Ascending aorta (tissue), 2 donors: ENCODE results near the gene LRCH4. TPM values are rescaled to one million over a fixed set of nuclear protein-coding genes. Genes with fewer than 3 reads are reported as not detected.

Source experiments
- DNase-seq, 2 donors: peaks; one replicate each; pipeline ENCODE4 v3.0.0-alpha.2; 2019; ENCODE audit warnings: low spot score in 2 of 2
- H3K27ac ChIP-seq, 2 donors: fragments of 200-600 bp; sonication (generic); one replicate each; pipeline ENCODE4 v1.5.1; 2016 to 2017; ENCODE audit warnings: mild to moderate bottlenecking in 1 of 2
- H3K27me3 ChIP-seq: fragments of 200-600 bp; sonication (generic); one replicate; pipeline ENCODE4 v1.5.1; 2017
- H3K36me3 ChIP-seq, 2 donors: fragments of 200-600 bp; sonication (generic); one replicate each; pipeline ENCODE4 v1.5.1; 2016
- H3K4me1 ChIP-seq, 2 donors: fragments of 200-600 bp; sonication (generic); one replicate each; pipeline ENCODE4 v1.5.1; 2016 to 2017; ENCODE audit warnings: mild to moderate bottlenecking in 1 of 2
- H3K4me3 ChIP-seq, 2 donors: fragments of 200-600 bp; sonication (generic); one replicate each; pipeline ENCODE4 v1.5.1; 2016 to 2017; ENCODE audit warnings: mild to moderate bottlenecking in 1 of 2
- H3K9me3 ChIP-seq, 2 donors: fragments of 200-600 bp; sonication (generic); one replicate each; pipeline ENCODE4 v1.5.1; 2016
- CTCF ChIP-seq, 3 experiments: fragments of 200-600 bp in 2 of 3; fragments of 450-650 bp in 1 of 3; sonication (generic) in 2 of 3; IDR thresholded peaks; one replicate each; pipeline ENCODE4 v1.5.1; 2016 to 2019; ENCODE audit warnings: antibody characterized with exemption in 3 of 3, mild to moderate bottlenecking in 1 of 3, moderate library complexity in 1 of 3
- intact Hi-C: fragments of 100-400 bp; cut with DNase I; formaldehyde crosslinking; loops from one replicate; pipeline ENCODE4 v1.15.1; 2023
- total RNA-seq: library from RNA; depleted of rRNA; stranded (reverse); fragments of >200 nt; gene quantifications from one replicate; pipeline ENCODE4 v1.1.0, GENCODE V29; 2016

LRCH4 gene
- total RNA-seq, 1 donor from 2014 or later: 113 TPM

- peaks cover 0 to 22% of the 10 kb centered on the region in 2 donors for H3K4me1 ChIP-seq
- DNase-seq: peak in 1 of 2 donors; percentile 28
Measured at GRCh38 chr7:100583132-100584053, 2.5 kb downstream of the LRCH4 start.

GRCh38 chr7:100582650-100583049 lies 3.3 kb downstream of the LRCH4 start:
- Histone ChIP-seq H3K4me1 (peaks cover 0 to 22% of the 10 kb centered on the region in 2 donors), H3K9me3 (no peaks in the 10 kb centered on the region), H3K36me3 (peaks cover 31 to 50% of the 10 kb centered on the region in 2 donors), H3K27ac (no peak overlapping the region), H3K27me3 (no peaks in the 10 kb centered on the region), H3K4me3 (no peak overlapping the region)
- no peak for TF ChIP-seq CTCF (IDR thresholded peaks at IDR 0.05)
- intact Hi-C loops: no loop called here
- DNase-seq: no peak

More at GRCh38 chr7:100583132-100584053, 2.5 kb downstream of the LRCH4 start:
- Histone ChIP-seq H3K27me3 (no peaks in the 10 kb centered on the region), H3K27ac (peak overlapping the region; percentile 8 to 84), H3K4me3 (peak overlapping the region in 1 of 2 donors; percentile 82), H3K9me3 (no peaks in the 10 kb centered on the region), H3K36me3 (peaks cover 24 to 42% of the 10 kb centered on the region in 2 donors)
- TF ChIP-seq CTCF (IDR thresholded peaks at IDR 0.05): no peak
- intact Hi-C loops: no loop called here

GRCh38 chr7:100582041-100582579 lies 3.8 kb downstream of the LRCH4 start:
- intact Hi-C loops: no loop called here

GRCh38 chr7:100580466-100581283 lies 5.3 kb downstream of the LRCH4 start:
- Histone ChIP-seq H3K4me1 (peaks cover 0 to 19% of the 10 kb centered on the region in 2 donors), H3K36me3 (peaks cover 50 to 69% of the 10 kb centered on the region in 2 donors), H3K27ac (no peak overlapping the region), H3K4me3 (no peak overlapping the region), H3K27me3 (no peaks in the 10 kb centered on the region), H3K9me3 (no peaks in the 10 kb centered on the region)
- no peak for DNase-seq
- no peak for TF ChIP-seq CTCF (IDR thresholded peaks at IDR 0.05)
- intact Hi-C loops: no loop called here

More at GRCh38 chr7:100582041-100582579, 3.8 kb downstream of the LRCH4 start:
- H3K27me3 ChIP-seq: no peaks in the 10 kb centered on the region
- no peak for DNase-seq
- H3K9me3 ChIP-seq: no peaks in the 10 kb centered on the region
- TF ChIP-seq CTCF (IDR thresholded peaks at IDR 0.05): no peak
- H3K36me3 ChIP-seq: peaks cover 37 to 55% of the 10 kb centered on the region in 2 donors
- H3K4me1 ChIP-seq: peaks cover 0 to 19% of the 10 kb centered on the region in 2 donors
- H3K4me3 ChIP-seq: no peak overlapping the region
- H3K27ac ChIP-seq: no peak overlapping the region
